K562 (cell line): ENCODE measurements around the gene P3H1. TPM values are rescaled to one million over a fixed set of nuclear protein-coding genes. Genes with fewer than 3 reads are reported as not detected.

ENCODE experiments used
- ATAC-seq: fragments of 200-7000 bp; cut with Tn5 transposase; 3 replicates; pipeline ENCODE4 v1.9.1; 2020; ENCODE audit warnings: moderate library complexity
- BruUV-seq: library from RNA; stranded (reverse); fragments of 400-500 nt; replicated peaks from 2 replicates; lab custom pipeline; 2021; lab: Mats Ljungman, UMichigan
- CTCF ChIA-PET: fragments of 300-600 bp; formaldehyde crosslinking; extraction: SDS; loops from one replicate; lab custom pipeline; 2021; ENCODE audit warnings: low intra/inter-chr PET ratio; lab: Yijun Ruan, JAX
- POLR2A ChIA-PET: fragments of 300-600, 350-650 bp; sonication (Branson Sonifier 250); formaldehyde crosslinking; extraction: SDS; loops from one replicate; lab custom pipeline; 2021; ENCODE audit warnings: antibody characterized with exemption, inconsistent platforms; lab: Yijun Ruan, JAX
- DNase-seq, 4 experiments: peaks; one replicate each; pipeline versions ENCODE4 v3.0.0 to v3.0.0-alpha.2; 2011 to 2018; ENCODE audit warnings: low spot score in 3 of 4, mixed read lengths in 3 of 4; ENCODE audit errors: extremely low read depth in 1 of 4
- FAIRE-seq: peaks from 2 replicates; lab custom pipeline; 2011; peaks lifted over from hg19 to GRCh38; lab: Jason Lieb, UNC
- H2AFZ ChIP-seq: 2 replicates; pipeline ENCODE4 v1.6.0; 2011; ENCODE audit warnings: low read depth, low read length, control low read depth, inconsistent platforms
- H3K27ac ChIP-seq: fragments of 200-600 bp; 3 replicates; pipeline ENCODE4 v1.8.0; 2011; ENCODE audit warnings: low read depth, mild to moderate bottlenecking, control low read depth, inconsistent platforms, low read length, moderate library complexity, mixed read lengths; ENCODE audit errors: extremely low read depth
- H3K27me3 ChIP-seq, 2 experiments: fragments of 300-600 bp in 1 of 2; 2 replicates in 1 of 2; 3 replicates in 1 of 2; pipeline versions ENCODE4 v1.6.0 to v1.8.0; 2011; ENCODE audit warnings: inconsistent platforms in 2 of 2, low read length in 2 of 2, mild to moderate bottlenecking in 1 of 2, mixed read lengths in 1 of 2, moderate library complexity in 1 of 2; ENCODE audit not compliant: control insufficient read depth in 2 of 2, insufficient read depth in 2 of 2
- H3K36me3 ChIP-seq: fragments of 300-600 bp; 3 replicates; pipeline ENCODE4 v1.8.0; 2011; ENCODE audit warnings: mild to moderate bottlenecking, low read length, inconsistent platforms; ENCODE audit not compliant: control insufficient read depth, insufficient read depth
- H3K4me1 ChIP-seq, 2 experiments: fragments of 200-600 bp in 1 of 2; replicated peaks in 1 of 2; 2 replicates in 1 of 2; 3 replicates in 1 of 2; pipeline versions ENCODE4 v1.5.1 to v1.8.0; 2011; ENCODE audit warnings: inconsistent platforms in 2 of 2, low read length in 2 of 2, mild to moderate bottlenecking in 1 of 2, mixed read lengths in 1 of 2, moderate library complexity in 1 of 2; ENCODE audit not compliant: control insufficient read depth in 2 of 2, insufficient read depth in 2 of 2
- H3K4me2 ChIP-seq: 2 replicates; pipeline ENCODE4 v1.6.1; 2011; ENCODE audit warnings: low read length, control low read depth, inconsistent platforms, mixed read lengths; ENCODE audit not compliant: insufficient read depth
- H3K4me3 ChIP-seq: fragments of 200-600 bp; sonication (generic), shearing (Covaris generic); 2 replicates; pipeline ENCODE4 v1.5.1; 2016; ENCODE audit warnings: control low read depth, inconsistent platforms
- H3K79me2 ChIP-seq: fragments of 200-600 bp; 3 replicates; pipeline ENCODE4 v1.8.0; 2011; ENCODE audit warnings: low read length, inconsistent platforms; ENCODE audit not compliant: control insufficient read depth, insufficient read depth
- H3K9ac ChIP-seq, 2 experiments: 2 replicates each; pipeline versions ENCODE4 v1.6.0 to v1.6.1; 2011; ENCODE audit warnings: low read depth in 2 of 2, low read length in 2 of 2, control low read depth in 1 of 2, inconsistent platforms in 1 of 2, mild to moderate bottlenecking in 1 of 2, mixed read lengths in 1 of 2; ENCODE audit not compliant: insufficient read depth in 1 of 2
- H3K9me1 ChIP-seq: one replicate; pipeline ENCODE4 v1.6.0; 2011; ENCODE audit warnings: inconsistent platforms, mild to moderate bottlenecking, low read length, moderate library complexity; ENCODE audit not compliant: control insufficient read depth, insufficient read depth
- H3K9me3 ChIP-seq: replicated peaks from 2 replicates; pipeline ENCODE4 v1.5.1; 2011; ENCODE audit warnings: low read depth, low read length, inconsistent platforms; ENCODE audit not compliant: control insufficient read depth, insufficient read depth
- H4K20me1 ChIP-seq: replicated peaks from 2 replicates; pipeline ENCODE4 v1.6.1; 2011; ENCODE audit warnings: low read length, inconsistent platforms, mixed read lengths; ENCODE audit not compliant: control insufficient read depth, insufficient read depth
- TRIM24 ChIP-seq, 2 experiments: fragments of 450-650 bp; IDR thresholded peaks; 2 replicates each; pipeline ENCODE4 v1.6.1; 2016
- ZNF589 ChIP-seq: fragments of 200-800 bp; sonication (Bioruptor generic); IDR thresholded peaks from 2 replicates; pipeline ENCODE4 v1.6.1; 2016; ENCODE audit warnings: low read depth, missing genetic modification characterization, missing compliant biosample characterization
- WGBS: fragments of 100-300 bp; shearing (Covaris generic); methylation state at CpG from one replicate; pipeline ENCODE4 v1.1.6; 2016; ENCODE audit warnings: low coverage, mixed read lengths; ENCODE audit not compliant: insufficient coverage; ENCODE audit errors: missing lambda C conversion rate; 5-methylcytosine and 5-hydroxymethylcytosine counted together
- in situ Hi-C: fragments of 300-500 bp; cut with MboI; formaldehyde crosslinking; loops from 4 replicates; pipeline ENCODE4 v1.15.0; 2018; ENCODE audit warnings: inconsistent platforms, mixed read lengths
- intact Hi-C: fragments of 100-400 bp; cut with micrococcal nuclease; formaldehyde crosslinking; loops from 2 replicates; pipeline ENCODE4 v1.14.2; 2022
- polyA plus RNA-seq, 8 experiments: library from polyadenylated mRNA; depleted of rRNA in 4 of 8; stranded (reverse) in 5 of 8; unstranded in 3 of 8; fragments of >200 nt; fragmentation: Nextera tagmentation in 2 of 8; fragmentation: Illumina TruSeq in 1 of 8; extraction: Ambion mirVana in 2 of 8; extraction: Trizol in 1 of 8; gene quantifications; 2 replicates each; pipeline versions ENCODE4 v1.2.1 to v1.2.3, GENCODE V29; 2011 to 2014; ENCODE audit warnings: inconsistent platforms in 1 of 8, missing spikeins in 1 of 8
- total RNA-seq, 7 experiments: library from RNA; depleted of rRNA in 6 of 7; stranded (reverse); fragments of >200 nt in 6 of 7; fragmentation: Illumina TruSeq in 2 of 7; extraction: Trizol in 2 of 7; gene quantifications; 2 replicates each; pipeline versions ENCODE4 v1.2.1 to v1.2.3, GENCODE V29; 2011 to 2021; ENCODE audit warnings: low replicate concordance in 1 of 7

The P3H1 gene
- total and polyA plus RNA-seq, 9 of the 15 experiments (the other 6 are each of a cell fraction or from before 2014, with no cell fraction given): 1.7 to 81.7 (median 45.7) TPM

DNA sequence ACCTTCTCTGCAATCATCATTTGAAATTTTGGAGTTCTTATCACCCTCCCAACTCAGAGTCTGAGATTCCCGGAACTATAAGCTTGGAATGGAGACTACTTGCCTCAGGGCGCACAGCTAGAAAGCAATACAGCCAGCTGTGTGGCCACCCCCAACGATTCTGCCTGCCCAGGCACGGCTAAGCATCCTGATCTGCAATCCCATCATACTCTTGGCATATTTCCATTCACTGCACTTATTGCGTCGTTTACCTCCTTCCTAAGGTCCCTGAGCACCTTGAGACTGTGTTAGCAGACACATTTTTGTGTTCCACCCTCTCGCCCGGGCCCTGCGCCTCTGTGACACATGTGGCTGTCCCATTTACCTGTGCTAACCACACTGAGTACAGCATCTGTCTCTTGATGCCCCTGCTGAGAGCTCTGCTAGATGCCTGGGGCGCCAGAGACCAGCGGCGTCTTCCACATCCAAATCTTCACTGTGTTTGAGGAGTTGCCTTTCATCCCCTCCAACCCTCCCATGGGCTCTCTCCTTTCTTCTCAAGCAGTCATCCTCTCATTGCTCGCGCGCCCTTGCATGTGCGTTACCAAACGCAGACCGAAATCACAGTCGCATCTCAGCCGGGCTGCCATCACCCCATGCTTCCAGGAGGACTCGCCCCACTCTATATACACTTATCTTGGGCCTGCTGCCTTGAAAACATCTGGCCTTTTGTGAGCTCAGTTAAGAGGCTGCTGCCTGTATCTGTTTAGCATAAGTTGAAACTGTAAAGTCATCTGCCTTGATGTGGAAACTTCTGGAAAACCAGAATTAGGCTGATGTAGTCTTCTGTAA is 23.3 kb downstream of the P3H1 start:
- peaks cover 4 to 24% of the 10 kb centered on the region in 2 experiments; a peak in 4 of 5 replicates for H3K27me3 ChIP-seq
- peaks cover 8% of the 10 kb centered on the region for H3K9me1 ChIP-seq
- ATAC-seq: no peak
- peaks cover 0 to 21% of the 10 kb centered on the region in 2 experiments; a peak in 2 of 5 replicates for H3K4me1 ChIP-seq
- in situ Hi-C loops (loop anchor here (10.0 to 25.0 kb wide), 2 partner anchors 156 to 399 kb away; no protein-coding TSS in a partner anchor), intact Hi-C loops (no loop called here)
- no peak overlapping the region for H3K9ac ChIP-seq
- no peak overlapping the region for H3K4me3 ChIP-seq
- ChIA-PET POLR2A (interaction anchor here (0.8 to 1.7 kb wide), 2 partner anchors 9 to 23 kb away, joined by 5 to 6 read pairs; partner anchors contain the start of genes C1orf50 and P3H1), CTCF (no interaction called here)
- 31% methylated on average over 21 of the region's 21 CpGs for whole genome bisulfite sequencing
- no peak overlapping the region for H3K27ac ChIP-seq
- no peak overlapping the region for H2AFZ ChIP-seq
- no TSS peak for BruUV-seq
- FAIRE-seq: no peak
- no peak overlapping the region for H3K4me2 ChIP-seq
- H4K20me1 ChIP-seq: peaks cover 5% of the 10 kb centered on the region; the same call in 1 of the 2 replicates
- H3K79me2 ChIP-seq: no peaks in the 10 kb centered on the region
- no peaks in the 10 kb centered on the region for H3K9me3 ChIP-seq
- H3K36me3 ChIP-seq: peaks cover 28% of the 10 kb centered on the region; the same call in 2 of the 3 replicates
- TF ChIP-seq ZNF589: no peak
- 0 out of 4 replicates have a peak, but pooled peaks of 1 of the 2 experiments have one; percentile 13 for TF ChIP-seq TRIM24 (IDR thresholded peaks at IDR 0.05)
- TF ChIP-seq, all 486 proteins: peak for 1
- DNase-seq: no peak
